PC-3 (cell line): Measurements from ENCODE around the gene MYO5C. TPM values are rescaled to one million over a fixed set of nuclear protein-coding genes. Genes with fewer than 3 reads are reported as not detected.
A peak's percentile ranks its signal among the peaks of the same experiment; 100 is the strongest.

Source experiments
- ATAC-seq: fragments of 200-7000 bp; cut with Tn5 transposase; 2 replicates; pipeline ENCODE4 v1.9.1; 2020; ENCODE audit warnings: mild to moderate bottlenecking, moderate library complexity
- BruUV-seq: library from RNA; stranded (reverse); fragments of 400-500 nt; replicated peaks from 2 replicates; lab custom pipeline; 2021; lab: Mats Ljungman, UMichigan
- CTCF ChIA-PET: fragments of 300-600 bp; sonication (Branson Sonifier 250); formaldehyde crosslinking; loops from one replicate; lab custom pipeline; 2022; ENCODE audit warnings: antibody characterized with exemption; lab: Charles Lee
- POLR2A ChIA-PET: fragments of 300-600 bp; sonication (Branson Sonifier 250); formaldehyde crosslinking; loops from one replicate; lab custom pipeline; 2022; ENCODE audit warnings: antibody characterized with exemption; ENCODE audit not compliant: unreplicated experiment; lab: Charles Lee
- DNase-seq: peaks from one replicate; pipeline ENCODE4 v3.0.0-alpha.2; 2015
- H2AFZ ChIP-seq: fragments of 300-600 bp; sonication (generic); 2 replicates; pipeline ENCODE4 v1.6.0; 2016; ENCODE audit warnings: antibody characterized with exemption, low read length
- H3F3A ChIP-seq: fragments of 300-600 bp; sonication (generic); one replicate; pipeline ENCODE4 v1.6.0; 2017; ENCODE audit warnings: antibody characterized with exemption, low read length, control low read depth, mild to moderate bottlenecking; ENCODE audit not compliant: unreplicated experiment
- H3K27ac ChIP-seq: fragments of 300-600 bp; sonication (generic); 2 replicates; pipeline ENCODE4 v1.5.1; 2016; ENCODE audit warnings: mild to moderate bottlenecking, low read length
- H3K27me3 ChIP-seq: fragments of 300-600 bp; sonication (generic); 2 replicates; pipeline ENCODE4 v1.6.1; 2016; ENCODE audit warnings: low read length, mixed read lengths
- H3K36me3 ChIP-seq: fragments of 300-600 bp; sonication (generic); 2 replicates; pipeline ENCODE4 v1.6.1; 2016; ENCODE audit warnings: low read depth, mixed run types, low read length, mixed read lengths
- H3K4me1 ChIP-seq: fragments of 300-600 bp; sonication (generic); 2 replicates; pipeline ENCODE4 v1.5.1; 2016; ENCODE audit warnings: low read length; ENCODE audit not compliant: insufficient read depth
- H3K4me2 ChIP-seq: fragments of 300-600 bp; sonication (generic); 2 replicates; pipeline ENCODE4 v1.6.0; 2016; ENCODE audit warnings: low read length
- H3K4me3 ChIP-seq: fragments of 300-600 bp; sonication (generic); 2 replicates; pipeline ENCODE4 v1.5.1; 2016; ENCODE audit warnings: mild to moderate bottlenecking, low read length, mixed read lengths
- H3K79me2 ChIP-seq: fragments of 300-600 bp; sonication (generic); 2 replicates; pipeline ENCODE4 v1.6.1; 2017; ENCODE audit warnings: low read length, mixed read lengths
- H3K9ac ChIP-seq: fragments of 300-600 bp; sonication (generic); 2 replicates; pipeline ENCODE4 v1.6.0; 2016; ENCODE audit warnings: mild to moderate bottlenecking, low read length
- H3K9me2 ChIP-seq: fragments of 300-600 bp; sonication (generic); replicated peaks from 2 replicates; pipeline ENCODE4 v1.6.1; 2016; ENCODE audit warnings: mixed run types, low read length, mixed read lengths
- H3K9me3 ChIP-seq: fragments of 300-600 bp; sonication (generic); 2 replicates; pipeline ENCODE4 v1.6.1; 2016; ENCODE audit warnings: low read length, mixed read lengths
- H4K20me1 ChIP-seq: fragments of 300-600 bp; sonication (generic); 2 replicates; pipeline ENCODE4 v1.6.1; 2016; ENCODE audit warnings: low read length, mixed read lengths
- CTCF ChIP-seq: fragments of 300-600 bp; sonication (generic); conservative IDR thresholded peaks from 2 replicates; pipeline ENCODE4 v1.5.1; 2017; ENCODE audit warnings: antibody characterized with exemption, low read depth, mild to moderate bottlenecking, low read length
- EZH2 ChIP-seq: fragments of 300-600 bp; sonication (generic); IDR thresholded peaks from one replicate; pipeline ENCODE4 v1.6.1; 2017; ENCODE audit warnings: antibody characterized with exemption, mild to moderate bottlenecking, low read length; ENCODE audit not compliant: unreplicated experiment
- EZH2phosphoT487 ChIP-seq: fragments of 300-600 bp; sonication (generic); IDR thresholded peaks from 2 replicates; pipeline ENCODE4 v1.6.1; 2018; ENCODE audit warnings: mild to moderate bottlenecking, antibody characterized with exemption, low read length, borderline replicate concordance
- intact Hi-C: fragments of 100-400 bp; cut with micrococcal nuclease; formaldehyde crosslinking; loops from 2 replicates; pipeline ENCODE4 v1.9.0; 2023
- total RNA-seq: library from RNA; depleted of rRNA; stranded (reverse); fragments of >200 nt; gene quantifications from 2 replicates; pipeline ENCODE4 v1.2.3, GENCODE V29; 2014

Gene MYO5C
- total RNA-seq, 1 experiment from 2014 or later = 17.7 TPM

GRCh38 chr15:52292780-52293392 is 2.7 kb downstream of the MYO5C start:
- Histone ChIP-seq H4K20me1 (no peaks in the 10 kb centered on the region), H3F3A (peaks cover 2% of the 10 kb centered on the region), H3K4me1 (peaks cover 54% of the 10 kb centered on the region), H3K9ac (no peak overlapping the region), H3K4me3 (no peak overlapping the region), H3K9me2 (no peaks in the 10 kb centered on the region), H3K9me3 (no peaks in the 10 kb centered on the region), H3K27ac (no peak overlapping the region), H3K4me2 (peak overlapping the region; percentile 97), H3K36me3 (no peaks in the 10 kb centered on the region), H3K27me3 (no peaks in the 10 kb centered on the region), H3K79me2 (peaks cover 69% of the 10 kb centered on the region), H2AFZ (no peak overlapping the region)
- no peak for ATAC-seq
- TF ChIP-seq EZH2 (no peak), CTCF (no peak), EZH2phosphoT487 (no peak)
- intact Hi-C loops = no loop called here
- CTCF ChIA-PET = no interaction called here
- BruUV-seq = no TSS peak
- DNase-seq = no peak
- POLR2A ChIA-PET = no interaction called here

- Histone ChIP-seq H3K9me2 (no peaks in the 10 kb centered on the region), H2AFZ (no peak overlapping the region), H3K27me3 (no peaks in the 10 kb centered on the region), H4K20me1 (no peaks in the 10 kb centered on the region), H3K27ac (no peak overlapping the region), H3K9ac (no peak overlapping the region), H3F3A (peaks cover 2% of the 10 kb centered on the region), H3K4me3 (no peak overlapping the region), H3K36me3 (no peaks in the 10 kb centered on the region; the same call in 1 of the 2 replicates), H3K79me2 (peaks cover 81% of the 10 kb centered on the region), H3K4me1 (peaks cover 63% of the 10 kb centered on the region), H3K4me2 (no peak overlapping the region), H3K9me3 (no peaks in the 10 kb centered on the region)
- TF ChIP-seq EZH2 = no peak
- BruUV-seq = no TSS peak
- ATAC-seq (no peak), DNase-seq (no peak)
- ChIA-PET POLR2A (no interaction called here), CTCF (no interaction called here)
- intact Hi-C loops = no loop called here
Observed at GRCh38 chr15:52291204-52291603, 4.4 kb downstream of the MYO5C start.

GRCh38 chr15:52290800-52291199 is 4.8 kb downstream of the MYO5C start:
- H3K4me2 ChIP-seq = no peak overlapping the region
- intact Hi-C loops = no loop called here
- TF ChIP-seq EZH2phosphoT487 (no peak), EZH2 (no peak), CTCF (no peak)
- H3K9me2 ChIP-seq = no peaks in the 10 kb centered on the region
- peaks cover 2% of the 10 kb centered on the region for H3F3A ChIP-seq
- H3K9me3 ChIP-seq = no peaks in the 10 kb centered on the region
- H2AFZ ChIP-seq = no peak overlapping the region
- no peaks in the 10 kb centered on the region for H3K27me3 ChIP-seq
- no peak overlapping the region for H3K27ac ChIP-seq
- DNase-seq = no peak
- no peak overlapping the region for H3K9ac ChIP-seq
- ChIA-PET CTCF (no interaction called here), POLR2A (no interaction called here)
- BruUV-seq = no TSS peak
- H3K36me3 ChIP-seq = no peaks in the 10 kb centered on the region; the same call in 1 of the 2 replicates
- peaks cover 78% of the 10 kb centered on the region for H3K79me2 ChIP-seq
- ATAC-seq = no peak
- no peaks in the 10 kb centered on the region for H4K20me1 ChIP-seq
- H3K4me1 ChIP-seq = peaks cover 59% of the 10 kb centered on the region
- no peak overlapping the region for H3K4me3 ChIP-seq
